Suppressor macrophage treated with lipopolysaccharide for 4 hours (primary cell): ENCODE data around the gene TMEM40.

Experiments used
- DNase-seq: peaks from one replicate; pipeline ENCODE4 v3.0.0-alpha.2; 2020

The TMEM40 gene

GRCh38 chr3:12775226-12775625, 16.2 kb upstream of the TMEM40 start:
- no peak for DNase-seq

GRCh38 chr3:12774619-12775018, 15.6 kb upstream of the TMEM40 start:
- DNase-seq, result no peak

- no peak for DNase-seq
Measured at GRCh38 chr3:12773710-12774086, 14.6 kb upstream of the TMEM40 start.

- DNase-seq, result no peak
Measured at GRCh38 chr3:12773030-12773709, 14.1 kb upstream of the TMEM40 start.

- no peak for DNase-seq
Measured at GRCh38 chr3:12772462-12772861, 13.4 kb upstream of the TMEM40 start.

GRCh38 chr3:12771236-12771635, 12.2 kb upstream of the TMEM40 start:
- no peak for DNase-seq

- DNase-seq, result no peak
Measured at GRCh38 chr3:12769761-12770160, 10.7 kb upstream of the TMEM40 start.

GRCh38 chr3:12768579-12769527, 9.8 kb upstream of the TMEM40 start:
- no peak for DNase-seq

GRCh38 chr3:12766541-12766940, 7.5 kb upstream of the TMEM40 start:
- no peak for DNase-seq

GRCh38 chr3:12764171-12764776, 5.2 kb upstream of the TMEM40 start:
- DNase-seq, result no peak

GRCh38 chr3:12759693-12760565, 870 bp upstream of the TMEM40 start:
- no peak for DNase-seq

- peak; percentile 63 for DNase-seq
Measured at GRCh38 chr3:12758025-12758781, 856 bp downstream of the TMEM40 start.

- DNase-seq, result no peak
Measured at GRCh38 chr3:12756635-12757034, 2.4 kb downstream of the TMEM40 start.

- no peak for DNase-seq
Measured at GRCh38 chr3:12756175-12756574, 2.9 kb downstream of the TMEM40 start.

- no peak for DNase-seq
Measured at GRCh38 chr3:12755754-12756153, 3.3 kb downstream of the TMEM40 start.

- no peak for DNase-seq
Measured at GRCh38 chr3:12754313-12754712, 4.7 kb downstream of the TMEM40 start.

- no peak for DNase-seq
Measured at GRCh38 chr3:12753275-12754028, 5.6 kb downstream of the TMEM40 start.

GRCh38 chr3:12752809-12753208, 6.2 kb downstream of the TMEM40 start:
- peak; percentile 40 for DNase-seq

- no peak for DNase-seq
Measured at GRCh38 chr3:12752102-12752501, 7.0 kb downstream of the TMEM40 start.

GRCh38 chr3:12751571-12751970, 7.5 kb downstream of the TMEM40 start:
- no peak for DNase-seq

GRCh38 chr3:12750658-12751071, 8.4 kb downstream of the TMEM40 start:
- peak; percentile 49 for DNase-seq
